Measurements from ENCODE around the gene ABCA4.
"Not testable (repeated sequence)": the region's sequence is repeated elsewhere in the genome, so short reads cannot be mapped to it uniquely, and the experiment has no call there.

ABCA4 gene

DNA sequence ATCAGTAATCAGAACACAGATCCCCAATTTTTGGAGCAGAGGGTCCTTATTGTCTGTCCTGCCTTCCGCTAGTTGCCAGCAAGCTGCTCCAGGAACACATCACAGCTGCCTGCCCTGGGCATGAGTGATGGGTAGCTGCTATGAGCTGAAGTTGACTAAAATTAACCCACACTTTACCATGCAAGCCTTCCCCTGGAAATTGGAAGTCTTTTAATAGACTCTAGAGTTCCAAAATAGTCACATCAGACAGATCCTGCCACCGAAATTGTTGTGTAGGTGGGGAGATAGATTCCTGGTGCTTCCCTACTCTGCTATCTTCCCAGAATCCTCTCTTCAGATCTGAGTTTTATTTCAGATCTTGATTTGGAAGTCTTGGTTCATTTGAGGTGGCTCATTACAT, 148.6 kb downstream of the ABCA4 start:
- no peak for DNase-seq

GRCh38 chr1:93969887-93970286, 151.1 kb downstream of the ABCA4 start:
- DNase-seq, result no peak

GRCh38 chr1:93969371-93969770, 151.6 kb downstream of the ABCA4 start:
- DNase-seq, result no peak

GRCh38 chr1:93967306-93967705, 153.6 kb downstream of the ABCA4 start:
- DNase-seq, result no peak

DNA sequence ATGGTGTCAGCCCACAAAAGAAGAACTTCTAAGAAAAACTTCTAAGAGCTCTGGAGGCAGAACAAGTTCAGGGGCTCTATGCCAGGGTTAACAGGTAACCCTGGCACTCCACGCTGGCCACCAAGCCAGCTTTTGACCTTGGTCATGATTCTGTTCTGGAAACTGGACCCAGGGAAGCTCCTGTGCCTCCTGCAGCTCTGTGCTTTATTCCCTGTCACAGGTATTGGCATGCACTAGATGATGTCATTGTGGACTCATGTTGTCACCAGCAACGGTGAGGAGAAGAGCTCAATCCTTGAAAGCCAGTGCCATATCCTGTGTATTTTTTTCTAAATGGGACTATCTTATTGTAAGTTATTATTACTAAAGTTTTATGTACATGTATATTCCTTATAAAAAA, 155.1 kb downstream of the ABCA4 start:
- DNase-seq, result no peak

DNA sequence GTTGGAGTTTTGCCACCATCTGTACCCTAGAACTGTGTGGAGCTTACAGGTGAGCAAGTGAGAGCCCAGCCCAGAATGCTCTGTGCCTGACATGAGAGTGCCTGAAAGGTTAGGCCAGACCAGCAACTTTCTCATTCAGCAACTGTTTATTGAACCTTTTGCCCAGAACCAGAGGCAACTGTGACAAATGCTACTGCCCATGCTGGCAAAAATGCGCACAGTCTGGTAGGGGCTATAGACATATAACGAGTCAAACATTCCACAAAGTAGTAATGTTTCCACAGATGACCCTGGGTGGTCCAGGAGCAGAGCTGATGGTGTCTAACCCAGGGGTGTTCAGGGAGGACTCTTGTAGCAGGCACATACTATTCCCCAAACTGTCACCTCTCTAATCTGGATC, 155.7 kb downstream of the ABCA4 start:
- no peak for DNase-seq

GRCh38 chr1:93964777-93965200, 156.2 kb downstream of the ABCA4 start:
- no peak for DNase-seq

GRCh38 chr1:93964096-93964776, 156.7 kb downstream of the ABCA4 start:
- no peak for DNase-seq

DNA sequence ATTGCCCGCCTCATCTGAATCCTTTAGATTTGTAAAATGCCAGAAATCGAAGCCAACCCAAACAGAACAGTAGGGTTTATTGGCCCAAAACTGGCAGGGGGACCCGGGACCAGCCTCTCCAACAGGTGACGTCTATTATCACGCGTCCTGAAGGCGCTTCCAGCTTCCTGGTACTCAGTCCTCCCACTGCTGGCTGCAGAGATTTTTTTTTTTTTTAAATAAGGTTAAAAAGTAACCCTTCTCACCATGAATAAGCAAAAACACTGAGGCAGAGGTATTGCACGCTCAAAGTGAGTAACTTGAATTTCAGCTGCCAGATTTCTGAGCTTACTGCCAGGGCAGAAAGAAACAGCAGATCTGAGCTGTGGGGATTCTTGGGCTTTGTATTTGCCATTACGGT, 157.4 kb downstream of the ABCA4 start:
- DNase-seq, result no peak

GRCh38 chr1:93961906-93962305, 159.0 kb downstream of the ABCA4 start:
- DNase-seq, result no peak

DNA sequence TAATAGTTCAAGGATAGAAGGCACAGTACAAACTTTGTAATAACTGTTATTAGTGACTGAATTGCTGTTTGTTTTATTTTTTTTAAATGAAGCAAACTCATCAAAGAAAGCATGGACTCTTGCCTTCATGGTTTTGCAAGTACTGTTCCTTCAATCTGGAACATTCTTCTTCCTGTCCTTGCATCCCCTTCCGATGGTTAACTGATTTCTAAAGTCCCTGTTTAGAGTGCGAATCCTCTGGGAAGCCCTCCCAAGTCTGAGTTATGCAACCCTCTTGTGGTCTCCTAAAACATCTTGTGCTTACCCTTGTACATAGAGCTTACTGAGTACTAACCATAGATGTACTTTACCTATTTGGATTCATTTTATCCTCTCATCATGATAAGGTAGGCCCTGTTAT, 159.5 kb downstream of the ABCA4 start:
- DNase-seq, result no peak

DNA sequence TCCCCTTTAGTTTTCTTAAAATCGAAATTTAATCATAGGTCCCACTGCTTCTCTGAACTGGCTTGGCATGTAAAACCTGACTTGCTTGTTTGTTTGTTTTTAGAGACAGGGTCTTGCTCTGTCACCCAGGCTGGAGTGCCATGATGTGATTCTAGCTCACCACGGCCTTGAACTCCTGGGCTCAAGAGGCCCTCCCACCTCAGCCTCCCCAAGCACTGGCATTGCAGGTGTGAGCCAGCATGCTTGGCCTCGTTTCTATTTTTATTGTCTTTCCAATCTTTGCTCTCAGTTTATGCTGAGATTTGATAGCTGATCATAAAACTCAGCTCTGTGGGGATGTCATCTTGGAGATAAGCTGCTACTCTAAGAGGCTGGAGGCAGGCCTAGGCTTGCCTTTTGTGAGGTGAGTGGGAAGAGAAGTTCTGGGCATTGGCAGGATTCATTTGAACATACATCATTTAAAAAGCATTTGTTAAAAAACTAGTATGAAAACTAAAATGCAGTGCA, 160.3 kb downstream of the ABCA4 start:
- no peak for DNase-seq

DNA sequence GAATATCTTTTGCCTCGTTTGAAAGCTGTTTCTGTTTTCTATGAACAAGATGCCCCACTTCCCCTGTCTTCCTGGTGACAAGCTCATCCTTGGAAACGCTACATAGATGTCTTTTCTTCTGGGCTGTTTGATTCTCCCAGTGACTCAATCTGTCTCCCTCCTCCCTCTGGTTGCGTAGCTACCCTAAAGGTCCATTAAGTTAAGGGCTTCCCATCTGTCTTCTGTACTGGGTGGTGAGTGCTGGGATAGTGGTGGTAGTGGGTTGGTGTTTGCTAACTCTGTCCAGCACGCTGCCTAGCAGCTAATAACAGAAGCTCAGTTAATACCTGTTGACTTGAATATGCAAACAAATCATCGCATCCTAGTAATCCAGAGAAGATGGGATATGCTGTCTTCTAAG, 161.5 kb downstream of the ABCA4 start:
- DNase-seq, result no peak

GRCh38 chr1:93958726-93959100, 162.2 kb downstream of the ABCA4 start:
- no peak for DNase-seq

DNA sequence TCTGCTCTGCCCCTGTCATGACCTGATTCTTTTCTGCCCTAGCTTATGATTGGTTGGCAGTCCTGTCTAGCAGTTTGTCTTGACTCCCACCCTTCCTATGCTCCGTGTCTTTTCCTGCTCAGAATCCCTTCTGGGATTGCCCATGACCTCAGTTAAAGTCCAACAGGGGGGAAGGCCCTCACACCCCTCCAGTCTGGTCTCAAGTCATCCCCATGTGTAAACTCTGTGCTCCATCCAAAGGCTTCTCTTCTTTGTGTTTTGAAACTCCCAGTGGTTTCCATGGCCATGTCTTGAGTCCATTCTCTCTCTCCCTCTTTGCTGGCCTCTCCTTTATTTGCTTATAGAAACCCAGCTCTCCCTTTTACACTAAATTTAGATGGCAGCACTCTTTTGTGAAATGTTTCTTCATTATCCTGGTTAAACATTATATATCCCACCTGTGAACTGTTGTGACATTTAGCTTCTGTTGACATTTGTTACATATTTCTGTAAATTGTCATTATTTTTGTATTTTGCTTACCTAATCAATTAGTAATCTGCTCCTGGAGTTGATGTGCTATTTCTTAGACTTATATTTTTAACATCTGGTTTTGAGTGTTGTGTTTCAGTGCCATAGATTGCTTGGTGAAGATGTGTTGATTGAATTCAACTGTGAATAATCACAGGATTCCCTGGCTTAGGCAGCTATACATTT, 162.8 kb downstream of the ABCA4 start:
- DNase-seq, result no peak

DNA sequence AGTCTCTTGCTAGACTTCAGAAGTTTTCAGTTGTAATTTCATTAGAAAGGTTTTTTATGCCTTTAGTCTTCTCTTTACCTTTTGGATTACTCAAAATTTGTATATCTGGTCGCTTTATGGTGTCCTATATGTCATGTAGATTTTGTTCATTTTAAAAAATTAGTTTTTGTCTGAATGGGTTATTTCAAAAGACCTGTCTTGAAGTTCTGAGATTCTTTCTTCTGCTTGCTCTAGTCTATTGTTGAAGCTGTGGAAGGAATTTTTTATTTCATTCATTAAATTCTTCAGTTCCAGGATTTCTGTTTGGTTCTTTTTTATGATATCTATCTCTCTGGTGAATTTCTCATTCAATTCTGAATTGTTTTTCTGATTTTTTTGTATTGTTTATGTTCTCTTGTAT, 165.2 kb downstream of the ABCA4 start:
- DNase-seq, result no peak

DNA sequence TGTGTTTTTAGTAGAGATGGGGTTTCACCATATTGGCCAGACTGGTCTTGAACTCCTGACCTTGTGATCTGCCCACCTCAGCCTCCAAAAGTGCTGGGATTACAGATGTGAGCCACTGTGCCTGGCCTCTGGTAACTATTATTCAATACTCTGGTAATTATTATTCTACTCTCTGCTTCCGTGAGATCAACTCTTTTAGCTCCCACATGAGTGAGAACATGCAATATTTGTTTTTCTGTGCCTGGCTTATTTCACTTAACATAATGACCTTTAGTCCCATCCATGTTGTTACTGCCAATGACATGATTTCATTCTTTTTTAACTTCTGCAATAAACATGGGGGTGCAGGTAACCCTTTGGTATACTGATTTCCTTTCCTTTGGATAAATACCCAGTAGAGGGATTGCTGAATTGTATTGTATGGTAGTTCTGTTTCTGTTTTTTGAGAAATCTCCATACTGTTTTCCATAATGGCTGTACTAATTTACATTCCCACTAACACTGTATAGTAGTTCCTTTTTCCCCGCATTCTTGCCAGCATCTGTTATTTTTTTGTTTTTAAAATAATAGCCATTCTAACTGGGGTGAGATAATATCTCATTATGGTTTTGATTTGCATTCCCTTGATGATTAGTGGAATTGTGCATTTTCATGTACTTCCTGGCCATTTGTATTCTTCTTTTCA, 173.8 kb downstream of the ABCA4 start:
- DNase-seq, result not testable (repeated sequence)

All from DMS153 (cell line).